HG02798 (cell line): ENCODE measurements around the gene MRLN.
A peak's percentile ranks its signal among the peaks of the same experiment; 100 is the strongest.

Experiments
- ATAC-seq: cut with Tn5 transposase; IDR thresholded peaks from one replicate; pipeline ENCODE4 v1.9.1; 2021; ENCODE audit warnings: mild to moderate bottlenecking; ENCODE audit not compliant: unreplicated experiment, poor library complexity

MRLN gene

DNA sequence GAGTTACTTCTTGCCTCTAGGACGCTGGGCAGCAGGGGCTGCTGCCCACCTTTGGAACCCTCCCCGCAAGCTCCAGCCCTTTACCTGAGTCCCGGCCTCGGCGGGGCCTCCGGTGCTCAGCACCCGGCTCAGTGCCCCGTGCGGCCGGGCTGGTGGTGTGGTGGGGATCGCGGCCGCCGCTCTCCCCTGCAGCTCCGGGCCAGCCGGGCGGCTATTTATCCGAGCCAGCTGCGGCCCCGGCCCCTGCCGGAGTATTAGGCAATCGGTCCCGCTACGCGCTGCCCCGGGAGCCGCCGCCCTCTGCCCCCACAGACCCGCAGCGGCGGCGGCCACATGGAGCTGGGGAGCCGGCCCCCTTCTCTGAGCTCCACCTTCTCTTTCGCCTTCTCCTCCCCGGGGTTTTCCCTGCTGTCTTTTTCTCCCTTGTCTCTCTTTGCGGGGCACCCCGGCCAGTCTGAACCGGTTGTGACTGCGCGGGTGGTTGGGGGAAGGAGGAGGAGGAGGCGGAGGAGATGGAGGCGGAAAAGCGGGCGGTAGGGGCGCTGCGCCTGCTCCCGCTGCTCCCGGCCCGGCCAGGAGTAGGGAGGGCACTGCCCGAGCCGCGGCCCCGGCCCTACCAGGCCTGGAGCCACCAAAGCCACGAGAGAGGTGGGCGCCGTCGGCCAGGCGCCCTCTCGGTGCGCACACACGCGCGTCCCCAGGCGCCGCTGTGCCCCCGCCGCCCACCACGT lies 43.7 kb downstream of the MRLN start, which contains the start of gene SLC16A9:
Gene SLC16A9 (minus strand): TSS at position 456 of the 731 bp plus-strand sequence. CDS start 25,559 bp downstream, outside the sequence.
- peak; percentile 65 for ATAC-seq

GRCh38 chr10:59708816-59709394 lies 44.4 kb downstream of the MRLN start:
- no peak for ATAC-seq

- no peak for ATAC-seq
These were observed 46.1 kb downstream of the MRLN start for GRCh38 chr10:59706851-59707797.

DNA sequence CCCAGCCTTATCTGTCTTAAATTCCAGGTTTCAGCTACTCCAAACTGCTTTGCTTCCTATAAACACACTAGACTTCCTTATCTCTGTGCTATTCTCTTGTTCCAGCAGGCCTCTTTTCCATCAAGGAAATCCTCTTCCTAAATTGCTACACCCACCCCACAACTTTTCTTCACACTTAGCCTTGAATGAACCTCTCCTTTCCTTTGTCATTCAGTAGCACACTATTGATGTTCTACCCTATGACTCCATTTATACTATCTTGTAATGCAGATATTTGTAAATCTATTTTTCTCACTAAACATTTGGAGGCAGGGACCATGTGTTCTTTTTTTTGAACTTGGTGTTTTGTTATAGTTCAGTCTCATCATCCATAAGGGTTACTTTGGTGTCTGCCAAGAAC lies 47.3 kb downstream of the MRLN start:
- no peak for ATAC-seq

DNA sequence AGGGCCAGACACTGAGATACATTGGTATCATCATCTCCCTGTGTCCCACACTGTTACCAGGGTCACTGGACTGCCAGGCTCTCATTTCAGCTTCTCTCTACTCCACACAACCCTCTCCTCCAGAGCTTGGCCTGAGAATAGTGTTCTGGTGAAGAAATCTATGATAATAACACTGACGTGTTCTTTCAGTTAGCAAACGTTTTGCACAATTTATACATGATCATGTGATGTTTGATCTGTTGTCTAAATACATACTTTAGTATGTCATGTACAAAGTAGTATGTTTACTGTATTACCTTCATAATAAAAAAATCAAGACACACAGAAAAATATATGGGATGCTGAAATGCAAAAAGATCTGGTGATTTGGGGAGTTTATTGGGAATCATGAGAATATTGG lies 48.6 kb downstream of the MRLN start:
- ATAC-seq: no peak

- ATAC-seq: no peak
These were observed 50.9 kb downstream of the MRLN start for GRCh38 chr10:59702347-59702746.

DNA sequence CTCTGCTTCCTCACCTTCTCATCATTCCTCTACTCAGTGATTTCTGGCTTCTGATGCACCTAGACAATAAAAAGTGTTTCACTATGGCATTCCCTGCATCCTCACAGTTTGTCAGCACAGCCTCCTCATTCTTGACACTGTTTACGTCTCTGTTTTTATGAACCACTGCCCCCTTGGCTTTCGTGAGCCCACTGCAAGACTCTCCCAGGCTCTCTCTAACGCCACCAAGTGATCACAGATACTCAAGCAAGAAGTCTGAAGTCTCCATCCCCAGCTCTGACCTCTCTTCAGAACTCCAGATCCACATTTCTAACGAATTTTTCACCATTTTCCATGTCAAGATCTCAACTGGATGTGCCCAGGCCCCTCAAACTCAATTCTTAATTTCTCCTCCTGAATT lies 52.5 kb downstream of the MRLN start:
- ATAC-seq: no peak

DNA sequence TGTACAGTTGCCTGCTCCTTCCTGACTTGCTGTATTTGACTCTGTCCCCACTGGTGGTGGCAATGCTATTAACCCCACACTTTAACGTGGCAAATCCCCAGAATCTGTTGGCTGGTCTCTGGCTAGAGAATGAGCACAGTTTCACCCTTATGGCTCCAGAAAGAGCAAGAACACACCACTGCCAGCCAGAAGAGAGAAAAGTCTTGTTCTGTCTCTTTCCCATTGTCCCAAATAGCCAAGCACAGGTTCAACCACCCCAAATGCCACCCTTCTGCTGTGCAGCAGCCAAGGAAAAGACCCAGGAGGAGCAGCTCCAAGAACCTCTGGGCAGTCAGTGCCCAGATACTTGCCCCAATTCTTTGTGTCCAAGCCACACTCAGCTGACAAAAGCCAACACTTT lies 54.9 kb downstream of the MRLN start:
- no peak for ATAC-seq

DNA sequence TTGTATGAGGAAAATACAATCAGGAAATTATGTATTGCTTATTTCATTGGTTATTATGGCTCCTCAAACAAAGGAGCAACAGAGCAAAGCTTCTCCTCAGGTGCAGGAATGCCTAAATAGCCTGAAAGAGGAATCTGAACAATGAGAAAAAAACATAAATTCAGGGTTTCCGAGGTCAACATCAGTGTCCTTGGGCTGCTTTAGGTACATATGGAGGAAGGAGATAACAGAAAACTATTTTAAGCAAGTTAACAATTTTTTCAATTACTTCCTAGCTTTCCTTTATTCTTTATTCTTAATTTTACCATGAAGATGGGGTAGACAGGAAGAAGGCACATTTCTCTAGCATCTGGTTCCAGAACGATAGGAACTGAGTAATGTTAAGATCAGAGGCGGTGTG lies 57.6 kb downstream of the MRLN start:
- no peak for ATAC-seq

- ATAC-seq: no peak
These were observed 58.3 kb downstream of the MRLN start for GRCh38 chr10:59694936-59695335.

DNA sequence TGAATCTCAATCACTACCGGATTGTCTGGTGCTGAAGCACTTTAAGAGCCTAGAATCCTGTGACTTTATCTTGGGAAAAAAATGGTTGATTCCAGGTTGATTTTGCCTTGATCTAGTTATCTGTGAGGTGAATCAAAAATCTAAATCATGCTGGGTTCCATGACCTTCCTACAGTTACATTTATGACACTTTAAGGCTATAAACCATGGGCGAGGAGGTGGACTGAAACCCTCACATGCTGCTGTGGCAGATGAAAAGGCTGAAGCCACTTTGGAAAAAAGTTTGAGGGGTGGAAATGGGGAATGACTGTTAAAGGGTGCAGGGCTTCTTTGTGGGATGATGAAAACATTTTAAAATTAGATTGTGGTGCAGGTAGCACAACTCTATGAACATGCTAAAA lies 61.1 kb downstream of the MRLN start:
- ATAC-seq: no peak

DNA sequence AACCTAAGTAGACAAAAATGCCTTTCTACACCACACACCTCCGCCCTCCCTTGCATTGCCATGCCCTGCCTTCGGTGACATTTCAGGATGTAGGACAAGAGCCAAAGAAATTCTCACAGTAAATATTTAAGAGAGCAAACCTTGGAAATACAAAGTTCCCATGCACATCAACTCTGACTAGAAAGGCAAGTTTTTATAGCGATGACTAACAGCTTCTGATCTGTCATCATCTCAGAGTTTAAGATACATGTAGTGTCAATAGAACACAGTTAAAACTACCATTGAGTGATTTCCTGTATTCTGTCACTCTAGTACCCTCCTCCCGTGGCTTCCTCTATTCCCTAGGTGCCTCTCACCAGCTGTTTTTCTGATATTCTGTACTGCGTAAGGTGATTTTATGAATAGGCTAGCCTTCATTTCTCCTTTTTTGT lies 64.3 kb downstream of the MRLN start:
- no peak for ATAC-seq

GRCh38 chr10:59687657-59688056 lies 65.6 kb downstream of the MRLN start:
- ATAC-seq: no peak
